Tibial artery (tissue), 4 donors: ENCODE results near the gene EFEMP1.

Experiments
- DNase-seq, 2 donors: peaks; one replicate each; pipeline ENCODE4 v3.0.0-alpha.2; 2019
- H3K27ac ChIP-seq, 2 donors: fragments of 200-600 bp; sonication (generic) in 1 of 2; 1 replicate in 1 of 2; 2 replicates in 1 of 2; pipeline ENCODE4 v1.5.1; 2018 to 2019; ENCODE audit warnings: mild to moderate bottlenecking in 1 of 2
- H3K27me3 ChIP-seq, 2 donors: fragments of 200-600 bp; sonication (generic) in 1 of 2; one replicate each; pipeline versions ENCODE4 v1.5.1 to v1.6.0; 2016 to 2019
- H3K36me3 ChIP-seq, 3 donors: fragments of 200-600 bp; sonication (generic) in 2 of 3; one replicate each; pipeline ENCODE4 v1.5.1; 2016 to 2019; ENCODE audit warnings: mild to moderate bottlenecking in 2 of 3
- H3K4me1 ChIP-seq, 4 donors: fragments of 200-600 bp; sonication (generic) in 2 of 4; 1 replicate in 3 of 4; 2 replicates in 1 of 4; pipeline ENCODE4 v1.5.1; 2016 to 2019
- H3K4me3 ChIP-seq, 2 donors: fragments of 200-600 bp; sonication (generic) in 1 of 2; 1 replicate in 1 of 2; 2 replicates in 1 of 2; pipeline ENCODE4 v1.5.1; 2018 to 2019; ENCODE audit warnings: mild to moderate bottlenecking in 2 of 2
- H3K9me3 ChIP-seq, 3 donors: fragments of 200-600 bp; sonication (generic) in 1 of 3; one replicate each; pipeline ENCODE4 v1.5.1; 2016 to 2019
- intact Hi-C: fragments of 100-400 bp; cut with DNase I; formaldehyde crosslinking; loops from one replicate; pipeline ENCODE4 v1.15.0; 2023; ENCODE audit warnings: low total_unique reads
- TF ChIP-seq, protein P1 (sequence below), 2 experiments: fragments of 200-600 bp in 1 of 2; fragments of 450-650 bp in 1 of 2; IDR thresholded peaks; one replicate each; pipeline ENCODE4 v1.5.1; 2017 to 2019; ENCODE audit warnings: antibody characterized with exemption in 2 of 2, mild to moderate bottlenecking in 1 of 2, moderate library complexity in 1 of 2

Gene EFEMP1

DNA sequence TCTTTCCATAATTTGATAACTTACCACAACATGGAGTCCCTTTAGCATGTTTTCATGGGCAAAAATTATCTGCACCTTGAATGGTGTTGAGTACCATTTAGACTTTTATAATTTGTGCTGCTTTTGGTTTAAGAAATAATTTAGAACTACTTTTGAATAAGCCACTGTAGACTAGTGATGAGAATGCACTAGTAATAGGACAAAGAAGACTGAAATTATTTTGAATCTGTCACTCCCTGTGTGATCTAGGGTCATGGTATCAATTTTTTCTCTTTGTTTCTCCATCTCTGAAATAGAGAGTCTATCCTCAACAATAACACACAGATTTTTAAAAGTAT lies 37.7 kb downstream of the EFEMP1 start:
- no peak overlapping the region for H3K4me3 ChIP-seq
- no peaks in the 10 kb centered on the region for H3K27me3 ChIP-seq
- peaks cover 0 to 90% (median 46%) of the 10 kb centered on the region in 4 donors for H3K4me1 ChIP-seq
- DNase-seq: no peak
- peak overlapping the region; percentile 77 to 82 for H3K27ac ChIP-seq
- H3K36me3 ChIP-seq: peaks cover 0 to 6% (median 6%) of the 10 kb centered on the region in 3 donors
- TF ChIP-seq, protein P1, sequence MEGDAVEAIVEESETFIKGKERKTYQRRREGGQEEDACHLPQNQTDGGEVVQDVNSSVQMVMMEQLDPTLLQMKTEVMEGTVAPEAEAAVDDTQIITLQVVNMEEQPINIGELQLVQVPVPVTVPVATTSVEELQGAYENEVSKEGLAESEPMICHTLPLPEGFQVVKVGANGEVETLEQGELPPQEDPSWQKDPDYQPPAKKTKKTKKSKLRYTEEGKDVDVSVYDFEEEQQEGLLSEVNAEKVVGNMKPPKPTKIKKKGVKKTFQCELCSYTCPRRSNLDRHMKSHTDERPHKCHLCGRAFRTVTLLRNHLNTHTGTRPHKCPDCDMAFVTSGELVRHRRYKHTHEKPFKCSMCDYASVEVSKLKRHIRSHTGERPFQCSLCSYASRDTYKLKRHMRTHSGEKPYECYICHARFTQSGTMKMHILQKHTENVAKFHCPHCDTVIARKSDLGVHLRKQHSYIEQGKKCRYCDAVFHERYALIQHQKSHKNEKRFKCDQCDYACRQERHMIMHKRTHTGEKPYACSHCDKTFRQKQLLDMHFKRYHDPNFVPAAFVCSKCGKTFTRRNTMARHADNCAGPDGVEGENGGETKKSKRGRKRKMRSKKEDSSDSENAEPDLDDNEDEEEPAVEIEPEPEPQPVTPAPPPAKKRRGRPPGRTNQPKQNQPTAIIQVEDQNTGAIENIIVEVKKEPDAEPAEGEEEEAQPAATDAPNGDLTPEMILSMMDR (IDR thresholded peaks at IDR 0.05): no peak
- intact Hi-C loops: no loop called here
- H3K9me3 ChIP-seq: no peaks in the 10 kb centered on the region

DNA sequence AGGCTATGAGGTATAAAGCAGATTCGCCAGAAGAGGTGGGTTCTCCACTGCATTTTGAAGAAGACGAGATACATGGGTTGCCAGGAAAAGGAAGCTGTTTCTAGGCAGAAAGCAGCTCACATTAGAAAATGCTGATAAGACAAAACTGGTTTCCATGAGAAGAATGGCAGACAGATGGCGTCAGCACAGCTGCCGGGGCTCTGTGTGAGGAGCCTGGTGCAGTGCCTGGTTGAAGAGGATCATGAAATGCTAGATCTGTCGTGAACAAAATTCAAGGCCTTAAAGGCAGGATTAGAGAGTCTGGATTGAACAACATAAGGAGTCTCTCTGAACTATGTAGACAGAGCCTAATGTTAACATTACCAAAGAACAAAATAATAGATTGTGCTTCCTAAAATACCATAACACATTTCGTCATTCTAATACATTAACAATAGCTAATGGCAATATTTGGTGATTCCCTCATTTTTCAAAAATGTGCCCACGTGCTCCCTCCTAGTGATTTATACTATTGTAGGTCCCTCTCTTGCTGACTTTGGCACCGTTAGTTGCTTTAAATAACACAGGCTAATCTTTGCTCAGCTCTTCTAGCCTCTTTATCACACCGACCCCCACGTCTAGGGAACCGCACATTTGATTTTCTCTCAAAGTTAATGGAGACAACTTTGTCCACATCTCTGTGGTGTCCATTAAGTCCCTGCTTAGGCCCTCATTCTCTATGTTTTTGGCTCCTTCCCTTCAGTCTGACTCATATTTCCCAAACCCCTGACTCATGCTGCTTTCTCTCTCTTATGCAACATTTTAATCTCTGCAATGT lies 38.2 kb downstream of the EFEMP1 start:
- H3K4me3 ChIP-seq: no peak overlapping the region
- peaks cover 0 to 12% (median 9%) of the 10 kb centered on the region in 3 donors for H3K36me3 ChIP-seq
- peaks cover 0 to 90% (median 49%) of the 10 kb centered on the region in 4 donors for H3K4me1 ChIP-seq
- intact Hi-C loops: no loop called here
- DNase-seq: no peak
- H3K27me3 ChIP-seq: no peaks in the 10 kb centered on the region
- TF ChIP-seq, protein P1 (IDR thresholded peaks at IDR 0.05): no peak
- no peaks in the 10 kb centered on the region for H3K9me3 ChIP-seq
- peak overlapping the region; percentile 77 to 82 for H3K27ac ChIP-seq

DNA sequence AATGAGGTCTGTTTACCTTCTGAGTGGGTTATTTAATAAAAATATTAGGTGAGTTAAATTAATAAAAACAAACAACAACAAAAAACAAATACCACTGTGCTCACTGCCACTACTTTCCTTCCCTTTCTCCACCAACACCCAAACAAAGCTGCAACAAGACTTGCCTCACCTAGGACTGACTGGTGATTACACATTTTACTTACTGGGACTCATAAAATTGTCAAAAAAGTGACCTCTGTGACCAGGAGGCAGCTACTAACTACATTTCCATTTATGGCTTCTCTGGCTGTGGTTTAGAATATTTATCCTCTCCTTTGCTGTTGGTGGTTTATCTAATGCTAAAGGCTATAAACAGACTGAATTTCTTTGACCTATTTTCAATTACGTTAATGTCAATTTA lies 39.8 kb downstream of the EFEMP1 start:
- TF ChIP-seq, protein P1 (IDR thresholded peaks at IDR 0.05): no peak
- H3K27ac ChIP-seq: peak overlapping the region; percentile 77 to 82

DNA sequence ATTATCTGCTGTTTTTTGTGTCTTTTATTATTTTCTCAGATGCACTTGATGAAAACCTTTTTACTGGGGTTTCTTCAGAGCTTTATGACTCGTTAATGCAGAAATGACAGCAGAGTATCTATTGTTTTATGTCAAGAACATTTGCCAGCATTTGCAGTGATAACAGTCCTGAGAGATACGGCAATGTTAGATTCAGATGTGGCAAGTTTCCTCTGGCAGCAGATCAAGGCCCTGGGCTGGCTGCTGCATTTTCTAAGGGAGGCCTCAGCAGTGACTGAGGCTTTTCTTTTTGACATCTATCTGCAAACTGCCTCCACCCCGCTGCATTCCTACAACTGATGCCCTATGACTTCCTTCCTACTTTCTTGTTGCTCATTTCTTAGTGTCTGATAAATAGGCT lies 40.2 kb downstream of the EFEMP1 start:
- peaks cover 0 to 78% (median 41%) of the 10 kb centered on the region in 4 donors for H3K4me1 ChIP-seq
- H3K9me3 ChIP-seq: no peaks in the 10 kb centered on the region
- H3K4me3 ChIP-seq: no peak overlapping the region
- peaks cover 7 to 19% (median 15%) of the 10 kb centered on the region in 3 donors for H3K36me3 ChIP-seq
- H3K27me3 ChIP-seq: no peaks in the 10 kb centered on the region
- peak in 1 of 2 donors; percentile 65 for DNase-seq
- TF ChIP-seq, protein P1 (IDR thresholded peaks at IDR 0.05): no peak
- intact Hi-C loops: no loop called here
- peak overlapping the region; percentile 77 to 82 for H3K27ac ChIP-seq

More for the DNA sequence above, 39.8 kb downstream of the EFEMP1 start:
- Histone ChIP-seq H3K9me3 (no peaks in the 10 kb centered on the region), H3K27me3 (no peaks in the 10 kb centered on the region), H3K4me3 (no peak overlapping the region), H3K36me3 (peaks cover 7 to 19% (median 13%) of the 10 kb centered on the region in 3 donors), H3K4me1 (peaks cover 0 to 83% (median 44%) of the 10 kb centered on the region in 4 donors)
- no peak for DNase-seq
- intact Hi-C loops: no loop called here

DNA sequence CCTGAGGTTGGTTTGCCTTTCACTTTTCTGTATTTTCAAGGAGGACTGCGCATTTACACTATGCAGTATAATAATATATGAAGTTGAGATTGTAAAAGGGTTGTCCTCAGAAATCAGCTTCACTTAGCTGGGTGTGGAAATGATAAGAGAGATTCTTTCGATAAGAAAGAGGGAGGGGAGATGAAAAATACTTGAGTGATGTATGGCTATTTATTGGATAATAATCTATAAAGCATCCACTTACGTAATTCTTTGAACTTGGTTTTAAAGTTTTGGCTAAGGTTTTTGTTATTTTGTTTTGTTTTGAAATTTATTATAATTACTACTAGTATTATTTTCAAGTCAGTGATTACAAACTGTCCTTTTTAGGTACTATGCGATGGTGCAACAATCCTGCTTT lies 40.6 kb downstream of the EFEMP1 start:
- no peaks in the 10 kb centered on the region for H3K9me3 ChIP-seq
- TF ChIP-seq, protein P1 (IDR thresholded peaks at IDR 0.05): no peak
- H3K27ac ChIP-seq: peak overlapping the region; percentile 77 to 82
- no peaks in the 10 kb centered on the region for H3K27me3 ChIP-seq
- peaks cover 7 to 19% (median 19%) of the 10 kb centered on the region in 3 donors for H3K36me3 ChIP-seq
- H3K4me1 ChIP-seq: peaks cover 0 to 74% (median 39%) of the 10 kb centered on the region in 4 donors
- intact Hi-C loops: no loop called here
- DNase-seq: no peak
- no peak overlapping the region for H3K4me3 ChIP-seq
